Neural crest cell (in vitro differentiated cells): Measurements from ENCODE around the gene PRKAR2B. TPM values are rescaled to one million over a fixed set of nuclear protein-coding genes. Genes with fewer than 3 reads are reported as not detected.

ENCODE experiments used
- DNase-seq: peaks from one replicate; pipeline ENCODE4 v3.0.0; 2021; ENCODE audit warnings: low read depth, mixed read lengths, low spot score
- H3K27ac Mint-ChIP-seq: one replicate; pipeline ENCODE4 v1.8.0; 2021; ENCODE audit warnings: mild to moderate bottlenecking, mixed read lengths; ENCODE audit not compliant: unreplicated experiment
- H3K27me3 Mint-ChIP-seq: 2 replicates; pipeline ENCODE4 v1.8.0; 2021; ENCODE audit warnings: low read depth, mild to moderate bottlenecking, mixed read lengths
- H3K36me3 Mint-ChIP-seq: 2 replicates; pipeline ENCODE4 v1.8.0; 2021; ENCODE audit warnings: low read depth, mild to moderate bottlenecking, mixed read lengths
- H3K4me1 Mint-ChIP-seq: 2 replicates; pipeline ENCODE4 v1.8.0; 2021; ENCODE audit warnings: mixed read lengths
- H3K4me3 Mint-ChIP-seq: one replicate; pipeline ENCODE4 v1.8.0; 2021; ENCODE audit warnings: mild to moderate bottlenecking, mixed read lengths
- H3K9me3 Mint-ChIP-seq: 2 replicates; pipeline ENCODE4 v1.8.0; 2021; ENCODE audit warnings: mixed read lengths
- CTCF ChIP-seq: fragments of 200-600 bp; sonication (generic); conservative IDR thresholded peaks from 2 replicates; pipeline ENCODE4 v1.5.0; 2021; ENCODE audit warnings: antibody characterized with exemption, mild to moderate bottlenecking
- total RNA-seq: library from RNA; stranded (reverse); gene quantifications from 2 replicates; pipeline ENCODE4 v1.2.1, GENCODE V29; 2021

The PRKAR2B gene
- total RNA-seq, 1 donor from 2014 or later = 14.4 TPM

- no peaks in the 10 kb centered on the region for H3K27me3 Mint-ChIP-seq
- H3K36me3 Mint-ChIP-seq = peaks cover 30% of the 10 kb centered on the region
- H3K4me1 Mint-ChIP-seq = peaks cover 5% of the 10 kb centered on the region
- H3K4me3 Mint-ChIP-seq = no peak overlapping the region
- H3K27ac Mint-ChIP-seq = no peak overlapping the region
- peaks cover 15% of the 10 kb centered on the region for H3K9me3 Mint-ChIP-seq
- no peak for DNase-seq
- TF ChIP-seq CTCF = no peak
Observed at GRCh38 chr7:107100824-107101223, 56.3 kb downstream of the PRKAR2B start.

GRCh38 chr7:107103369-107103768 is 58.9 kb downstream of the PRKAR2B start:
- no peak for TF ChIP-seq CTCF
- peaks cover 19% of the 10 kb centered on the region for H3K36me3 Mint-ChIP-seq
- H3K4me1 Mint-ChIP-seq = peaks cover 5% of the 10 kb centered on the region
- H3K9me3 Mint-ChIP-seq = peaks cover 10% of the 10 kb centered on the region
- DNase-seq = peak; percentile 12
- no peaks in the 10 kb centered on the region for H3K27me3 Mint-ChIP-seq
- peak overlapping the region; percentile 82 for H3K27ac Mint-ChIP-seq
- H3K4me3 Mint-ChIP-seq = no peak overlapping the region

GRCh38 chr7:107104801-107105200 is 60.3 kb downstream of the PRKAR2B start:
- no peaks in the 10 kb centered on the region for H3K27me3 Mint-ChIP-seq
- H3K27ac Mint-ChIP-seq = no peak overlapping the region

GRCh38 chr7:107105591-107106245 is 61.2 kb downstream of the PRKAR2B start:
- H3K4me3 Mint-ChIP-seq = no peak overlapping the region
- peaks cover 3% of the 10 kb centered on the region for H3K36me3 Mint-ChIP-seq
- no peak for TF ChIP-seq CTCF
- no peak for DNase-seq
- no peak overlapping the region for H3K27ac Mint-ChIP-seq
- peaks cover 5% of the 10 kb centered on the region for H3K4me1 Mint-ChIP-seq
- H3K27me3 Mint-ChIP-seq = no peaks in the 10 kb centered on the region
- peaks cover 7% of the 10 kb centered on the region for H3K9me3 Mint-ChIP-seq

More at GRCh38 chr7:107104801-107105200, 60.3 kb downstream of the PRKAR2B start:
- Mint-ChIP-seq H3K4me3 (no peak overlapping the region), H3K9me3 (peaks cover 10% of the 10 kb centered on the region), H3K36me3 (peaks cover 12% of the 10 kb centered on the region), H3K4me1 (peaks cover 5% of the 10 kb centered on the region)
- TF ChIP-seq CTCF = no peak
- no peak for DNase-seq

GRCh38 chr7:107108793-107109371 is 64.4 kb downstream of the PRKAR2B start:
- H3K4me1 Mint-ChIP-seq = no peaks in the 10 kb centered on the region
- H3K9me3 Mint-ChIP-seq = peaks cover 3% of the 10 kb centered on the region
- no peak overlapping the region for H3K27ac Mint-ChIP-seq
- no peak for TF ChIP-seq CTCF
- H3K36me3 Mint-ChIP-seq = no peaks in the 10 kb centered on the region
- H3K4me3 Mint-ChIP-seq = no peak overlapping the region
- DNase-seq = no peak
- no peaks in the 10 kb centered on the region for H3K27me3 Mint-ChIP-seq
